GM12864 (cell line): Measurements from ENCODE around the gene FMO1.

ENCODE experiments used
- DNase-seq: peaks from one replicate; pipeline ENCODE4 v3.0.0-alpha.2; 2011; ENCODE audit warnings: low read depth
- H3K4me3 ChIP-seq: 2 replicates; pipeline ENCODE4 v1.5.1; 2011; ENCODE audit warnings: mild to moderate bottlenecking, low read depth, low read length, control low read depth
- TF ChIP-seq, protein P1 (sequence below): IDR thresholded peaks from 2 replicates; pipeline ENCODE4 v1.5.1; 2011; ENCODE audit warnings: low read depth, mild to moderate bottlenecking, moderate library complexity, low read length, control low read depth, inconsistent platforms; ENCODE audit errors: missing control alignments

FMO1 gene

DNA sequence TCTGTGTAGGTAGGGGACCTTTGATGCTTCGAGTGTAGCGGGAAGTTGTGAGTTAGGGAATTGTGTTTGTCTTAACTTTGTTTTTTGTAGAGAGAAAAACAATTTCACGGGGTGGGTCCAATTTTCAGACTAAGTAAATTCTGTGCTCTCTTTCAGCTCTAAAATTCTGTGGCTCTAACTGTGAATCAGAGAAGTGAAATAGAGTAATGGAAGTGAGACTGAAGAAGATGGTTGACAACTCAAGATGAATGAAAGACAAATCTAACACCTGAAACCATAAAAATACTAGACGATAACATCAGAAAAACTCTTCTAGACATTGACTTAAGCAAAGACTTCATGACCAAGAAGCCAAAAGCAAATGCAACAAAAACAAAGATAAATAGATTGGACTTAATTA lies 4.4 kb upstream of the FMO1 start:
- no peak overlapping the region for H3K4me3 ChIP-seq
- DNase-seq: no peak
- TF ChIP-seq, protein P1, sequence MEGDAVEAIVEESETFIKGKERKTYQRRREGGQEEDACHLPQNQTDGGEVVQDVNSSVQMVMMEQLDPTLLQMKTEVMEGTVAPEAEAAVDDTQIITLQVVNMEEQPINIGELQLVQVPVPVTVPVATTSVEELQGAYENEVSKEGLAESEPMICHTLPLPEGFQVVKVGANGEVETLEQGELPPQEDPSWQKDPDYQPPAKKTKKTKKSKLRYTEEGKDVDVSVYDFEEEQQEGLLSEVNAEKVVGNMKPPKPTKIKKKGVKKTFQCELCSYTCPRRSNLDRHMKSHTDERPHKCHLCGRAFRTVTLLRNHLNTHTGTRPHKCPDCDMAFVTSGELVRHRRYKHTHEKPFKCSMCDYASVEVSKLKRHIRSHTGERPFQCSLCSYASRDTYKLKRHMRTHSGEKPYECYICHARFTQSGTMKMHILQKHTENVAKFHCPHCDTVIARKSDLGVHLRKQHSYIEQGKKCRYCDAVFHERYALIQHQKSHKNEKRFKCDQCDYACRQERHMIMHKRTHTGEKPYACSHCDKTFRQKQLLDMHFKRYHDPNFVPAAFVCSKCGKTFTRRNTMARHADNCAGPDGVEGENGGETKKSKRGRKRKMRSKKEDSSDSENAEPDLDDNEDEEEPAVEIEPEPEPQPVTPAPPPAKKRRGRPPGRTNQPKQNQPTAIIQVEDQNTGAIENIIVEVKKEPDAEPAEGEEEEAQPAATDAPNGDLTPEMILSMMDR: no peak

DNA sequence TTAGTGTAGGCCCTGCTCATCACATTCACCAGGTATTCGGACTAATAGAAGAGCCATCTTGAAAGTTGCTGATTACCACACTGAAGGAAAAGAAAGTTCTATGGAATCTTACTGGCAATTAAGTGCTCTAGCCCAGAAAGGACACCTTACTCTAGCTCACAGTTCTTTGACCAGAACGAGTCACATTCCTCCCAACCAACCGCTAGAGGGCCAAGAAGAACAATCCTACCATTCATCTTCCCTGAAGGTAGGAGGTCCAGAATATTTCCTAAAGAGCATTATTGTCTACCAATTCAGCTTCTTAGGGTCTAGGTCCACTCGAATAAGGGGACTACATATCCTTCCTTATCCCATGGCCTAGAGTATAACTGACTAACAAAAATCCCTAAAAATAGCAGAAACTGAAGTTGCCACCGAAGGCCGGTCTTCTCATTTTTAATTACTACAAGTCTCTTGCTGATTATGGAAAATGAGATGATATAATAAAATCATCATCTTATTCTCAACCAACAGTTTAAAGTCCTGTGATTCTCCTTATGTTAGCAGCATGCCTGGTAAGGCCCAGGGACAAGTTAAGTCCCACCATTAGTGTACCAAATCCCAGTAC lies 2.7 kb upstream of the FMO1 start:
- DNase-seq: no peak
- TF ChIP-seq, protein P1: peak; percentile 88
- H3K4me3 ChIP-seq: no peak overlapping the region

DNA sequence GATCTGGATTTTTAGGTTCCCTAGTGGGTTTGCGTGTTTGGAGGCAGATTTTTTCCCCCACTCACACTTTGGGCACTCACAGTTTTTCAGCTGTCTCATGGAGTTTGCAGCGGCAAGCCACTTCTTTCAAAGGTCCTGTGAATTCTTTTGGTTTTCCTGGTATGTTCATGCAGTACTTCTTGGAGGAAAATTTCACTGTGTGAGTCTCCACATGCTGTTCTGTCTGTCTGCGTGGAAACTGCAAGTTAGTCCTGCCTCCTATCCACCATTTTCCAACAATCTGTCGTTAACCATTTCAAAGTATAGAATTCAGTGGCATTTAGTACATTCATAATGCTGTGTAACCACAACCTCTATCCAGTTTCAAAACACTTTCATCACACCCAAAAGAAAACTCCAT lies 793 bp upstream of the FMO1 start:
- DNase-seq: no peak
- H3K4me3 ChIP-seq: no peak overlapping the region
- TF ChIP-seq, protein P1: no peak

DNA sequence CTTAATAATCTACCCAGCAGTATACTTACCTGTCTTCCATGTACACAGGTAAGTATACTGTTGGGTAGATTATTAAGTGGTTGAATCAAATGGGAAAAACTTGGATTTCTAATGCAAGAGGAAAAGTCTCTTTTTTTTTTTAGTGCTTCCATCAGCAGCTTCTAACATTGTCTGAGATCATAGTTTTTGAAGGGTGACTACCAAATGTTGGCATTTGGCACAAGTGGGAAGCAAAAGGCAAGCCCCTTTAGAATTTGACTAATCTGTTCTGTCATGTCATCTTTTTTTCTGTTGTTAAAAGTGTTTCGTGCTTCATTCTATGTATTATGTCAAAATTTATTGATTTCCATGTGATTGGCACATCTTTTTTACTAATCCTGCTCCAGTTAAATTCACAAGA lies 547 bp downstream of the FMO1 start:
- TF ChIP-seq, protein P1: no peak
- H3K4me3 ChIP-seq: no peak overlapping the region
- DNase-seq: no peak

DNA sequence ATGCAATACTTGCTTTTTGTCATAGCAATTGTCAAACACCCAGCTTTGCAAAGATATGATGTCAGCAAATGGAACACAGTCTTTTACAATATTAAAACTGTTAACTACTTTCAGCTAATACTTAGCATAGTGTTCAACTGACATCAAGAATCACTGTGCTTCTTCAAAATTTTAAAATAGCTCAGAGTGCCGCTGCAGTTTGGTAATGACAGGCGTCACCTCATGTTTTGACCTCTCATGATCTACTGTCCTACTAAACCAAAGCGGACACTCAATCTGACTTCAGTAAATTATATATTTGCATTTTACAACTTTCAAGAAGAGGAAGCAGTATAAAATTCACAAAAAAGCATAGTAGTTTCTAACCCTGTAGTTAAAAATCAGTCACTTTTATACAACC lies 2.0 kb downstream of the FMO1 start:
- no peak overlapping the region for H3K4me3 ChIP-seq
- TF ChIP-seq, protein P1: no peak
- no peak for DNase-seq

DNA sequence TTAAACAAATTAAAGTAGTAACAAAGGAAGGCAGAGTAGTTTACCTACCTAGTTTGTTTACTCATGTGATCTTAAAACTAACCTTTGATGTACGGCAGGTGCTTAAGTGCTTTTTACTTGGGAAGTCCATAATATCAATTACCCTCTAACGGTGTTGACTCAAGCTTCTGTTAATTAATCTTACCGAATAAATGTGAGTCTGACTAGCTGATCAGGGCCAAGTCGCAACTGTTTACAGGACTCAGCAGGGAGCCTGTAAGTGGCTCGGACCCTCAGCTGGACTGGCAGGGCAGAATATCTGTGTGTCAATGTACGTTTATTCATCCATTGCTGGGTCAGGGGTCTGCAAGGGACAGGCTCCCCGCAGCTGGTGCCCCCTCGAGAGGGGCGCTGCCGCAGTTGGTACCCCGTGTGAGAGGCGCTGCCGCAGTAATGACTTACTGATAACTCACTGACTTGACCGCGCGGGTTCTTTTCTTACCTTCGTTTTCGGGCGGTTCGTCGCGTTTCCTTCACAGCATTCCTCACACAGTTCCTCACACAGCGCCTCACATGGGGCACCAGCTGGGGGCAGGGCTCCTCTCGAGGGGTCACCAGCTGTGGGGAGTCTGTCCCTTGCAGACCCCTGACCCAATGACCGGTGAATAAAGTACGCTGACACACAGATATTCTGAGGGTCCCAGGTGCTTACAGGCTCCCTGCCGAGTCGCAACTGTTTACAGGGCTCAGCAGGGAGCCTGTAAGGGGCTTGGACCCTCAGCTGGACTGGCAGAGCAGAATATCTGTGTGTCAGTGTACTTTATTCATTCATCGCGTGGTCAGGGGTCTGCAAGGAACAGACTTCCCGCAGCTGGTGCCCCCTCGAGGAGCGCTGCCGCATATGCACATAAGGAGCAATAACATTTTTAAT lies 3.0 kb downstream of the FMO1 start:
- DNase-seq: no peak
- peak overlapping the region; percentile 37; the same call in 1 of the 2 replicates for H3K4me3 ChIP-seq
- TF ChIP-seq, protein P1: peak; percentile 53
